GM23338 (cell line): ENCODE results near the gene CTNNA1. TPM values are rescaled to one million over a fixed set of nuclear protein-coding genes. Genes with fewer than 3 reads are reported as not detected.

Source experiments
- ATAC-seq: fragments of 200-7000 bp; cut with Tn5 transposase; 3 replicates; pipeline ENCODE4 v1.9.1; 2020
- DNase-seq: peaks from one replicate; pipeline ENCODE4 v3.0.0-alpha.2; 2015; ENCODE audit warnings: low spot score
- H2AFZ ChIP-seq: fragments of 200-600 bp; sonication (generic); 2 replicates; pipeline ENCODE4 v1.8.0; 2016; ENCODE audit warnings: antibody characterized with exemption, mild to moderate bottlenecking, moderate library complexity
- H3F3A ChIP-seq: fragments of 200-600 bp; sonication (generic); replicated peaks from 2 replicates; pipeline ENCODE4 v1.8.0; 2017; ENCODE audit warnings: antibody characterized with exemption, mixed run types, low read depth
- H3K27ac ChIP-seq: fragments of 200-600 bp; sonication (generic); 2 replicates; pipeline ENCODE4 v1.6.1; 2016; ENCODE audit warnings: low read depth
- H3K27me3 ChIP-seq: fragments of 200-600 bp; sonication (generic); 2 replicates; pipeline ENCODE4 v1.8.0; 2016; ENCODE audit warnings: mild to moderate bottlenecking, mixed run types, moderate library complexity; ENCODE audit not compliant: insufficient read depth
- H3K36me3 ChIP-seq: fragments of 200-600 bp; sonication (generic); 2 replicates; pipeline ENCODE4 v1.8.0; 2016; ENCODE audit warnings: mild to moderate bottlenecking; ENCODE audit not compliant: insufficient read depth
- H3K4me1 ChIP-seq: fragments of 200-600 bp; sonication (generic); 2 replicates; pipeline ENCODE4 v1.8.0; 2016; ENCODE audit warnings: mild to moderate bottlenecking, moderate library complexity; ENCODE audit not compliant: insufficient read depth
- H3K4me2 ChIP-seq: fragments of 200-600 bp; sonication (generic); 2 replicates; pipeline ENCODE4 v1.7.1; 2017; ENCODE audit warnings: mixed run types
- H3K4me3 ChIP-seq: fragments of 200-600 bp; sonication (generic); 2 replicates; pipeline ENCODE4 v1.6.1; 2016; ENCODE audit warnings: mixed run types
- H3K79me2 ChIP-seq: fragments of 200-600 bp; sonication (generic); replicated peaks from 2 replicates; pipeline ENCODE4 v1.8.0; 2017; ENCODE audit warnings: mild to moderate bottlenecking; ENCODE audit not compliant: insufficient read depth
- H3K9me2 ChIP-seq: fragments of 200-600 bp; sonication (generic); 2 replicates; pipeline ENCODE4 v1.8.0; 2017; ENCODE audit not compliant: insufficient read depth
- H4K20me1 ChIP-seq: fragments of 200-600 bp; sonication (generic); replicated peaks from 2 replicates; pipeline ENCODE4 v1.8.0; 2017; ENCODE audit warnings: mild to moderate bottlenecking; ENCODE audit not compliant: insufficient read depth
- H3K27ac Mint-ChIP-seq: 2 replicates; pipeline ENCODE4 v1.8.0; 2020; ENCODE audit warnings: inconsistent platforms, mild to moderate bottlenecking, moderate library complexity, mixed read lengths
- H3K27me3 Mint-ChIP-seq: 3 replicates; pipeline ENCODE4 v1.8.0; 2022; ENCODE audit warnings: low read depth, mild to moderate bottlenecking, moderate library complexity, mixed read lengths, inconsistent platforms; ENCODE audit not compliant: insufficient read depth, poor library complexity
- H3K36me3 Mint-ChIP-seq: 3 replicates; pipeline ENCODE4 v1.8.0; 2021; ENCODE audit warnings: low read depth, mild to moderate bottlenecking, inconsistent platforms, moderate library complexity, mixed read lengths
- H3K4me1 Mint-ChIP-seq: 3 replicates; pipeline ENCODE4 v1.8.0; 2020; ENCODE audit warnings: mild to moderate bottlenecking, inconsistent platforms, mixed read lengths
- H3K4me3 Mint-ChIP-seq: 3 replicates; pipeline ENCODE4 v1.8.0; 2021; ENCODE audit warnings: moderate library complexity, mild to moderate bottlenecking, inconsistent platforms, mixed read lengths
- H3K9me3 Mint-ChIP-seq: 3 replicates; pipeline ENCODE4 v1.8.0; 2020; ENCODE audit warnings: moderate library complexity, mild to moderate bottlenecking, inconsistent platforms, mixed read lengths
- CREB1 ChIP-seq: fragments of 250-450 bp; sonication (Bioruptor Pico); IDR thresholded peaks from 2 replicates; pipeline ENCODE4 v1.5.0; 2020; ENCODE audit warnings: low read depth, mild to moderate bottlenecking, moderate library complexity
- CTCF ChIP-seq, 2 experiments: fragments of 200-600 bp in 1 of 2; sonication (generic) in 1 of 2; conservative IDR thresholded peaks; 2 replicates each; pipeline versions ENCODE4 v1.5.1 to v1.6.1; 2016 to 2017; ENCODE audit warnings: antibody characterized with exemption in 2 of 2, low read depth in 2 of 2, mild to moderate bottlenecking in 2 of 2, moderate library complexity in 1 of 2
- ETS1 ChIP-seq: IDR thresholded peaks from 2 replicates; pipeline ENCODE4 v1.6.1; 2016; ENCODE audit warnings: antibody characterized with exemption
- EZH2 ChIP-seq: fragments of 200-600 bp; sonication (generic); IDR thresholded peaks from one replicate; pipeline ENCODE4 v1.8.0; 2017; ENCODE audit warnings: antibody characterized with exemption, mild to moderate bottlenecking, low read depth; ENCODE audit not compliant: unreplicated experiment
- EZH2phosphoT487 ChIP-seq: fragments of 200-600 bp; sonication (generic); IDR thresholded peaks from one replicate; pipeline ENCODE4 v1.8.1; 2018; ENCODE audit warnings: antibody characterized with exemption; ENCODE audit not compliant: unreplicated experiment
- JUNB ChIP-seq: IDR thresholded peaks from one replicate; pipeline ENCODE4 v1.6.1; 2016; ENCODE audit warnings: antibody characterized with exemption; ENCODE audit not compliant: unreplicated experiment
- NANOG ChIP-seq: IDR thresholded peaks from 2 replicates; pipeline ENCODE4 v1.6.1; 2016; ENCODE audit warnings: antibody characterized with exemption, borderline replicate concordance
- POLR2AphosphoS5 ChIP-seq: IDR thresholded peaks from 2 replicates; pipeline ENCODE4 v1.6.1; 2016; ENCODE audit warnings: antibody characterized with exemption, low read depth
- STAT1 ChIP-seq: IDR thresholded peaks from one replicate; pipeline ENCODE4 v1.6.1; 2016; ENCODE audit warnings: antibody characterized with exemption; ENCODE audit not compliant: unreplicated experiment
- ZNF331 ChIP-seq: fragments of 250-450 bp; sonication (Bioruptor Pico); IDR thresholded peaks from 2 replicates; pipeline ENCODE4 v1.5.0; 2020; ENCODE audit warnings: low read depth, mild to moderate bottlenecking, moderate library complexity
- polyA plus RNA-seq: library from polyadenylated mRNA; unstranded; fragments of >200 nt; fragmentation: Nextera tagmentation; extraction: Ambion mirVana; gene quantifications from 2 replicates; pipeline ENCODE4 v1.2.1, GENCODE V29; 2016
- total RNA-seq: library from RNA; depleted of rRNA; stranded (reverse); fragments of >200 nt; shearing (Covaris generic); gene quantifications from 2 replicates; pipeline ENCODE4 v1.2.3, GENCODE V29; 2014
- TF ChIP-seq, protein P1 (sequence below): IDR thresholded peaks from one replicate; pipeline ENCODE4 v1.6.1; 2018; ENCODE audit warnings: antibody characterized with exemption; ENCODE audit not compliant: unreplicated experiment

The CTNNA1 gene
- total and polyA plus RNA-seq, 2 experiments from 2014 or later: 111 to 348 TPM

- H3K4me3 Mint-ChIP-seq: no peak overlapping the region
- no peaks in the 10 kb centered on the region; the same call in 2 of the 3 replicates for H3K9me3 Mint-ChIP-seq
- no peaks in the 10 kb centered on the region for H3K79me2 ChIP-seq
- peaks cover 2% of the 10 kb centered on the region for H3K27me3 Mint-ChIP-seq
- no peak overlapping the region for H3K27ac Mint-ChIP-seq
- no peak overlapping the region for H3K4me3 ChIP-seq
- no peaks in the 10 kb centered on the region for H4K20me1 ChIP-seq
- H2AFZ ChIP-seq: peak overlapping the region; percentile 84
- no peaks in the 10 kb centered on the region for H3K9me2 ChIP-seq
- H3K4me1 Mint-ChIP-seq: peaks cover 32% of the 10 kb centered on the region
- H3F3A ChIP-seq: 0 out of 2 replicates have a peak, but pooled peaks cover 3% of the 10 kb centered on the region
- no peak overlapping the region for H3K4me2 ChIP-seq
- H3K27me3 ChIP-seq: no peaks in the 10 kb centered on the region
- no peak overlapping the region for H3K27ac ChIP-seq
- no peak for ATAC-seq
- H3K36me3 ChIP-seq: no peaks in the 10 kb centered on the region
- peaks cover 21% of the 10 kb centered on the region for H3K4me1 ChIP-seq
- no peak for TF ChIP-seq STAT1
- no peak for TF ChIP-seq POLR2AphosphoS5
- TF ChIP-seq, protein P1, sequence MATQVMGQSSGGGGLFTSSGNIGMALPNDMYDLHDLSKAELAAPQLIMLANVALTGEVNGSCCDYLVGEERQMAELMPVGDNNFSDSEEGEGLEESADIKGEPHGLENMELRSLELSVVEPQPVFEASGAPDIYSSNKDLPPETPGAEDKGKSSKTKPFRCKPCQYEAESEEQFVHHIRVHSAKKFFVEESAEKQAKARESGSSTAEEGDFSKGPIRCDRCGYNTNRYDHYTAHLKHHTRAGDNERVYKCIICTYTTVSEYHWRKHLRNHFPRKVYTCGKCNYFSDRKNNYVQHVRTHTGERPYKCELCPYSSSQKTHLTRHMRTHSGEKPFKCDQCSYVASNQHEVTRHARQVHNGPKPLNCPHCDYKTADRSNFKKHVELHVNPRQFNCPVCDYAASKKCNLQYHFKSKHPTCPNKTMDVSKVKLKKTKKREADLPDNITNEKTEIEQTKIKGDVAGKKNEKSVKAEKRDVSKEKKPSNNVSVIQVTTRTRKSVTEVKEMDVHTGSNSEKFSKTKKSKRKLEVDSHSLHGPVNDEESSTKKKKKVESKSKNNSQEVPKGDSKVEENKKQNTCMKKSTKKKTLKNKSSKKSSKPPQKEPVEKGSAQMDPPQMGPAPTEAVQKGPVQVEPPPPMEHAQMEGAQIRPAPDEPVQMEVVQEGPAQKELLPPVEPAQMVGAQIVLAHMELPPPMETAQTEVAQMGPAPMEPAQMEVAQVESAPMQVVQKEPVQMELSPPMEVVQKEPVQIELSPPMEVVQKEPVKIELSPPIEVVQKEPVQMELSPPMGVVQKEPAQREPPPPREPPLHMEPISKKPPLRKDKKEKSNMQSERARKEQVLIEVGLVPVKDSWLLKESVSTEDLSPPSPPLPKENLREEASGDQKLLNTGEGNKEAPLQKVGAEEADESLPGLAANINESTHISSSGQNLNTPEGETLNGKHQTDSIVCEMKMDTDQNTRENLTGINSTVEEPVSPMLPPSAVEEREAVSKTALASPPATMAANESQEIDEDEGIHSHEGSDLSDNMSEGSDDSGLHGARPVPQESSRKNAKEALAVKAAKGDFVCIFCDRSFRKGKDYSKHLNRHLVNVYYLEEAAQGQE: no peak
- TF ChIP-seq NANOG: no peak
- TF ChIP-seq CREB1 (CRISPR knock-in tag): no peak
- TF ChIP-seq ZNF331 (CRISPR knock-in tag): no peak
- no peak for TF ChIP-seq ETS1
- H3K36me3 Mint-ChIP-seq: no peaks in the 10 kb centered on the region
- no peak for DNase-seq
Measured at GRCh38 chr5:138717399-138717798, 35.8 kb upstream of the CTNNA1 start.

DNA sequence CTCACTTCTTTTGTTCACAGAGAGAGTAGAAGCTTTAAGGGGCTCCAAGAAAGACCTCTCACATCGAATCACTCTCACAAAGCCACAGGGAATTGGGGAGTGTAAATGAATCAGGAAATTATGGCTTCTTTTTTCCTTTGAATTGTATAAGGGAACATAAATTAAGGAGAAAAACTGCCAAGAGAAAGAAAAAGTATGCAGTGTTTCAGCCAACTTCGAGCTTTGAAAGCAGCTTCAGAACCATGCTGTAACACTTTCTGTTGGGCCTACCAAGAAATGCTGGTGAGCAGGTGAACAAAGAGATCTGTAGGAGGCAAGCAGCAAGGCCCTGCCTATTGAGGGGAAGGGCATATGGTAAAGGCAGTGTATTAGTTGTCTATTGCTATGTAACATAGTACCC lies 33.4 kb upstream of the CTNNA1 start:
- Histone ChIP-seq H2AFZ (peak overlapping the region; percentile 70; the same call in 1 of the 2 replicates), H3F3A (peaks cover 3% of the 10 kb centered on the region; the same call in 1 of the 2 replicates), H4K20me1 (no peaks in the 10 kb centered on the region), H3K4me3 (no peak overlapping the region), H3K9me2 (no peaks in the 10 kb centered on the region), H3K36me3 (no peaks in the 10 kb centered on the region), H3K79me2 (no peaks in the 10 kb centered on the region), H3K27me3 (no peaks in the 10 kb centered on the region), H3K4me1 (peaks cover 38% of the 10 kb centered on the region), H3K27ac (no peak overlapping the region), H3K4me2 (no peak overlapping the region)
- H3K36me3 Mint-ChIP-seq: no peaks in the 10 kb centered on the region; the same call in 2 of the 3 replicates
- TF ChIP-seq JUNB (no peak), ZNF331 (CRISPR knock-in tag) (no peak), EZH2 (no peak), CREB1 (CRISPR knock-in tag) (no peak), EZH2phosphoT487 (no peak), ETS1 (no peak), POLR2AphosphoS5 (no peak), CTCF (conservative IDR thresholded peaks at IDR 0.05; ENCODE audit: low read depth in 2 of 2) (no peak), NANOG (no peak), STAT1 (no peak)
- TF ChIP-seq, protein P1: no peak
- H3K27me3 Mint-ChIP-seq: peaks cover 4% of the 10 kb centered on the region
- ATAC-seq (no peak), DNase-seq (no peak)
- no peak overlapping the region for H3K4me3 Mint-ChIP-seq
- H3K27ac Mint-ChIP-seq: no peak overlapping the region
- H3K9me3 Mint-ChIP-seq: no peaks in the 10 kb centered on the region; the same call in 2 of the 3 replicates
- H3K4me1 Mint-ChIP-seq: peaks cover 50% of the 10 kb centered on the region
